Ramos (cell line): ENCODE results near the gene EIF5.
"Not testable (repeated sequence)": the region's sequence is repeated elsewhere in the genome, so short reads cannot be mapped to it uniquely, and the experiment has no call there.

Experiments used
- in situ Hi-C: fragments of 300-500 bp; cut with MboI; formaldehyde crosslinking; loops from one replicate; pipeline ENCODE4 v1.14.3; 2022; ENCODE audit warnings: low sequenced_read_pairs; ENCODE audit not compliant: unreplicated experiment

Gene EIF5

DNA sequence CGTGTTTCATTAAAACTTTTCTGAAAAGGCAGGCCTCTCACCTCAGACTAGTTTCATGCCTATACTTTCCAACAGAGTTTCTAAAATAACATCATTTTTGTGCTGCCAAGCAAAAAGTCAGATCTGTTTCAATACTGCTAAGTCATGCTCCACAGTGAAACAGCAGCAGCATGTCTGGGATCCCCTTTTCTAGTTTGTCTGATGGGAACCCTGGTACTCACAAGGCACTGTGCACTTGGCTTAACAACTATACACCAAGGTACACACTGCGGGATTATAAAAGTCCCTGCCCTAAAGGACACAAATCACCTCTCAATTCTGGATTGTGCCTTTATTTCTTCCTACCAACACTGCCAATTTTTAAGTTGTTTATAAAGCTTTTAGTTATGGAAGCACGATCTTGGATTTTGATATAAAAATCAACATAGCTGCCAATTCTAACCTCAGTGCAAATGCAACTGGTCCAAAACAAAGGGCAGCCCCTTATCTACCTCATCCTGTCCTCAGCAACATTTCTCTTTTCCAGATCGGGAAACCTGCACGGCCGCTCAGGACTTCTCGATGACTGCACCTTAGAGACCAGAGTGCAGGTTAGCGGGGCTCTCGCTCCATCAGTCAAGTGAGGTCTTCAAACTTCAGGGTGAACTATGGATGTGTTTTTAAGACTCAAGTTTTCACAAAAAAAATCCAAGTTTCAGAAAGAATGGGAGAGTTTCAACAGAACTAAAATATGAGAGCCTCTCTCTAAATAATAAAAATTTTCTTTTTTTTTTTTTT is 1.7 kb upstream of the EIF5 start:
- in situ Hi-C loops: no loop called here

GRCh38 chr14:103334644-103335622 is 896 bp downstream of the EIF5 start:
- in situ Hi-C loops: no loop called here

DNA sequence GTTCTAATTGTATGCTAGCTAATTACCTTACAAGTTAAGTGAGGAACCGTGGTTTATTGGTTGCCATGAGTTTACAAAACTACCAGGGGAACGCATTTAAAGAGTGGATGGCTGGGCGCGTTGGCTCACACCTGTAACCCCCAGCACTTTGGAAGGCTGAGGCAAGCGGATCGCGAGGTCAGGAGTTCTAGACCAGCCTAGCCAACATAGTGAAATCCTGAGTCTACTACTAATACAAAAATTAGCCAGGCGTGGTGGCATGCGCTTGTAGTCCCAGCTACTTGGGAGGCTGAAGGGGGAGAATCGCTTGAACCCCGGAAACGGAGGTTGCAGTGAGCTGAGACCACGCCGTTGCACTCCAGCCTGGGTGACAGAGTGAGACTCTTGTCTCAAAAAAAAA is 2.2 kb downstream of the EIF5 start:
- in situ Hi-C loops: no loop called here

DNA sequence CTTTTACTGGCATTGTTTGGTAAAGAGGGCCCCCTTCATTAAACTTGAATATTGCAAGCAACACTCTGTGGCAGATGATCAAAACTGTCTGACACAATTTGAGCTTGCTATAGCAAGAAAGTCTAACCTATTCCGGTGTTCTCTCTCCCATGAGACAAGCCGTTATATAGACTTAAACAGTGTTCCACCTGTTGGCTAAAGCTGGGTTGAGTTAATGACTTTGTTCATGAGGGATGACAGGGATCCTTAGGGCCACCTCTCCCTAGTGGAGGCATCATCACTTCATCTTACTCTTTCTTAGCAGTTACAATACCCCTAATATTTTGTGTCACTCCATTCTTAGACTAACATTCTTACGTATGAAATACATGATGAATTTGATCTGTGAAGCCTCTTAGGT is 3.8 kb downstream of the EIF5 start:
- in situ Hi-C loops: no loop called here

GRCh38 chr14:103339561-103339960 is 5.5 kb downstream of the EIF5 start:
- in situ Hi-C loops: no loop called here

GRCh38 chr14:103340480-103341212 is 6.6 kb downstream of the EIF5 start:
- in situ Hi-C loops: no loop called here

DNA sequence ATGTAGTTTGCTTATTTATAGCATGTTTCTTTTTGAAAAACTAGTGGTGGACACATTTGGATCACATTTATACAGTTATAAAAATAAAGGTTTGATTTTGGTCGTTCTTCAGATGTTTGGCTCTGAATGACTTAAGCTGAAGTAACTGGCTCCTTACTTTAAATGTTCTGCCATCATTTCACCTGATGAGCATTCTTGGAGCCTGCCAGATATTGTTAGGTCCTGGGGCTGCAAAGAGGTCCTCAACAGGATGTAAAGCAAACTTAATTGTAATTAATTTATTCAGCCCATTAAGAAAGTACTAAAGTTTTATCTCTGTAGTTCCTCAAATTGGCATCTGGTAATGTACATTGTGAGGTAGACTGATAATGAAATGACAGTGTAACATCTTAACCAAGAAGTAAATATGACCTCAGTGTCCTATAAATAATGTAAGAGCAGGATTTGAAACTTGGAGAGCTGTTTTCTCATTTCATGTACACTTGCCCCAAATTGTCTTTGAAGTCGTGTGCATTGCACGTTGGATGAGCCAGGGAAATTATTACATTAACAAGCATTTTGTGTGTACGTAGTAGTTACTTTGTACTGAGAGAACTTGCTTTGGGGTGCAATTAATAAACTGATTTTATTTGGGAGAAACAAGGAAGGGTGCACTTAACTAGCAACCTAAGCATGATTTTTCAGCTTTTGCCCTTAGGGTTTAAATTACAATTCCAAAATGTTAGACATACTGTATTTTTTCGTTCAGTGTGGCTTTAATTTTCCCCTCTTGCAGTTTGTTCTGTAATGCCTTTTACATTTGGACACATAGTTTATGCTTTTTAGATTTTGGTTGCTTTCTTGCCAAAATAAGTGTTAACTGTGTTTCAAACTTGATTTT is 7.5 kb downstream of the EIF5 start:
- in situ Hi-C loops: no loop called here

GRCh38 chr14:103343164-103343879 is 9.3 kb downstream of the EIF5 start:
- in situ Hi-C loops: no loop called here

DNA sequence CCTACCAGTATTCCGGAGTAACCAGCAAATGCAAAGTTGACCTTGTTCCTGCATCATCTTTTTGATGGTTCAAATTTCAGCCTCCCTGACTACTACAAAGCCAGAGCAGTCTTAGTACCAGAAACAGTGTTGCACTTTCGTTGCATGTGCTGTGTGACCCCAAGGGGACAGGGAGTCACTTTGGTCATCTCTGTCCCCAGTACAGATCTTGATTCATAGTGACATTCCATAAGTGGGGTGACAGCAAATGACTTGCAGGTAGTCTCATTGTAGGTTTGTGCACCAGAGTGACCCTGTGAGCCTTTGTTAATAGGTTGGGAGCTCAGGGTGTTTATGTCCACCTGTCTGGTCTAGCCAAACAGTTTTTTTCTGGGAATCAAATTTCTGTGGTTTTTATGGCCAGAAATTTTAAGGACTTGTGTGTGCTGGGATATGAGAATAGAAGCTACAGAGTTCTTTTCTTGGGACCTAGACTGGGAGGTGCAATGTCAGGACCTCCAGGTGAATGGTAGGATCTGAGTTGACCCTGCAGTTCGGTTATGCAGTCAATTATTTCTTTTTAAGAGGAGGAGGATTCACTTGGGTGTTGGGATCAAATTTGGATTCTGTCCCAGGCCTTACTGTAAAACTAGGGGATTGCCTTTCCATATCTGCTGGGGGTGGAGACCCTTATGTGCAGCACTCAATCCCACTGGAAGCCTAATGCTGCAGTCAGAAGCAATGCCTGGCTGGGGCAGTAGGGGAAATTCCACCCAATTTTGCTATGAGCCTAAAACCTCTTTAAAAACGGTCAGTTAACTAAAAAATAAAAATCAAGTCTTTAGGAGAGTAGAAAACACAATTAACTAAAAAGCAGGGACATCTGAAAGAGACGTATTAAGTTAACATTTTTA is 10.1 kb downstream of the EIF5 start:
- in situ Hi-C loops: no loop called here

- in situ Hi-C loops: no loop called here
Observed at GRCh38 chr14:103346286-103346685, 12.2 kb downstream of the EIF5 start.

DNA sequence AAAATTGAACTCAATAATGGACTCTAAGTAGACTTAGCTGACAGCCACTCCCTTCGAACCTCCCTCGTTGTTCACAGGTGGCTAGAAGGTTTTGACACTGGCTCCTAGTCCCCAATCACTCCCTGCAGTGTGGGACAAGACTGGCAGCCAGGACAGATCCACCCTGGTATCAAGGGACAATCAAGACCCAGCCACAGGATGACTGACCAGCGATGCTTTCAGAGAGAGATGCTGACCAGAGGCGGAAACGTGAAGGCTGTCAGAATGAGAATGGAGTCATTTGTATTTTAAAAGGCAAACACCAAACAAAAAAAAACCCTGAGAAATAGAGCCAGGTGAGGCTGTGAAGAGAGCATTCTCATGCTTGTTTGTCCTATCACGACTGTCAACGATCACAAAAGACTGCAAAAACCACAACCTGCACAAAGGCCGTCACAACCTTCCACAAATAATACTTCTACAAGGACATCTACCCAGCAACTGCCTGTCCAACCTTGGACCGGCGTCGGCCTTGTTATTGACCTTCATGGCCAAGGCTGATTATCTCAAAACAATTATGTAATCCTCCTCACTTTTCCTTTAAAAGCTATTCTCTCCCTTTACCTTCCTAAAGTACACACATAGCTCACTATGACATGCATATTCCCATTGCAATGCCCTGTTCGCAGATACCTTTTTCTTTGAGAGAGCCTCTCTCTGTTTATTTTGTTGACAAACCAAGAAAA is 13.2 kb downstream of the EIF5 start:
- in situ Hi-C loops: no loop called here

- in situ Hi-C loops: no loop called here
Observed at GRCh38 chr14:103348154-103348553, 14.1 kb downstream of the EIF5 start.

GRCh38 chr14:103349982-103350381 is 15.9 kb downstream of the EIF5 start:
- in situ Hi-C loops: no loop called here

- in situ Hi-C loops: no loop called here
Observed at GRCh38 chr14:103353362-103353761, 19.3 kb downstream of the EIF5 start.

DNA sequence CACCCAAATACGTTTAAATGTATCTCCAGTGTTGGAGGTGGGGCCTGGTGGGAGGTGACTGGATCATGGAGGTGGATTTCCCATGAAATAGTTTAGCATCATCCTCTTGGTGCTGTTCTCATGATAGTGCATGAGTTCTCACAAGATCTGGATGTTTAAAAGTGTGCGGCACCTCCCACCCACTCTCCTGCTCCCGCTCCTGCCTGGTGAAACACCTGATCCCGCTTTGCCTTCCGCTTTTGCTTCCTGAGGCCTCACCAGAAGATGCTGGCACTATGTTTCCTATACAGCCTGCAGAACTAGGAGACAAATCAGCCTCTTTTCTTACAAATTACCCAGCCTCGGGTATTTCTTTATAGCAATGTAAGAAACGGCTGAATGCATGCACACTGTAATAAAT is 20.1 kb downstream of the EIF5 start:
- in situ Hi-C loops: no loop called here

- in situ Hi-C loops: no loop called here
Observed at GRCh38 chr14:103356024-103356682, 22.1 kb downstream of the EIF5 start.

DNA sequence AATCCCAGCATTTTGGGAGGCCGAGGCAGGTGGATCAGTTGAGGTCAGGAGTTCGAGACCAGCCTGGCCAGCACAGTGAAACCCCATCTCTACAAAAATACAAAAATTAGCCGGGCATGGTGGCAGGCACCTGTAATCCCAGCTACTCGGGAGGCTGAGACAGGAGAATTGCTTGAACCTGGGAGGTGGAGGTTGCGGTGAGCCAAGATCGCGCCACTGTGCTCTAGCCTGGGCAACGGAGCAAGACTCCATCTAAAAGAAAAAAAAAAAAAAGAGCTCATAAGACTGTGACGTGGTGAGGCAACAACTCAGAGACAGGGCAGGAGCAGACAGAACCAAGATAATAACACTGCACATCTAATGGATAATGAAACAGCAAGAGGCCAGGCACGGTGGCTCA is 23.5 kb downstream of the EIF5 start:
- in situ Hi-C loops: not testable (repeated sequence)
